Measurements from ENCODE around the gene ENAH.

ENAH gene

GRCh38 chr1:225441314-225442122, 211.4 kb downstream of the ENAH start:
- DNase-seq (ENCODE audit: low read depth in 2 of 3, low spot score in 1 of 3), result no peak

GRCh38 chr1:225440380-225441221, 212.3 kb downstream of the ENAH start:
- no peak for DNase-seq (ENCODE audit: low read depth in 2 of 3, low spot score in 1 of 3)

GRCh38 chr1:225437710-225438437, 215.0 kb downstream of the ENAH start:
- DNase-seq (ENCODE audit: low read depth in 2 of 3, low spot score in 1 of 3), result no peak

All from stimulated activated CD4-positive, alpha-beta T cell treated with anti-CD3 and anti-CD28 coated beads, Interleukin-12 subunit alpha, Interleukin-12 subunit beta, amount 100 ng/mL, for 48 hours (primary cell).